HepG2 (cell line): ENCODE results near the gene PCDH10.

ENCODE experiments used
- BCL3 ChIP-seq: sonication (generic); formaldehyde crosslinking; IDR thresholded peaks from 2 replicates; pipeline ENCODE4 v1.5.1; 2020; ENCODE audit warnings: mild to moderate bottlenecking, missing genetic modification reagents, moderate library complexity
- CEBPB ChIP-seq: IDR thresholded peaks from 2 replicates; pipeline ENCODE4 v1.6.1; 2011; ENCODE audit warnings: low read depth, low read length, improper control_type of control experiment, borderline replicate concordance
- DNMT1 ChIP-seq: sonication (generic); formaldehyde crosslinking; IDR thresholded peaks from 2 replicates; pipeline ENCODE4 v1.5.1; 2020; ENCODE audit warnings: mild to moderate bottlenecking, missing genetic modification reagents
- JUNB ChIP-seq: sonication (generic); formaldehyde crosslinking; IDR thresholded peaks from 2 replicates; pipeline ENCODE4 v1.8.0; 2022; ENCODE audit warnings: missing genetic modification reagents, mild to moderate bottlenecking, borderline replicate concordance
- SP1 ChIP-seq, 2 experiments: fragments of 450-650 bp in 1 of 2; sonication (generic) in 1 of 2; formaldehyde crosslinking in 1 of 2; IDR thresholded peaks; 2 replicates each; pipeline versions ENCODE4 v1.4.0 to v1.6.1; 2016 to 2020; ENCODE audit warnings: missing genetic modification reagents in 1 of 2
- ZFP1 ChIP-seq: IDR thresholded peaks from 2 replicates; pipeline ENCODE4 v1.6.1; 2016
- ZNF136 ChIP-seq: sonication (generic); formaldehyde crosslinking; IDR thresholded peaks from 2 replicates; pipeline ENCODE4 v1.8.1; 2022; ENCODE audit warnings: low read depth, mild to moderate bottlenecking, moderate library complexity, missing genetic modification reagents
- ZNF260 ChIP-seq: sonication (generic); formaldehyde crosslinking; IDR thresholded peaks from 2 replicates; pipeline ENCODE4 v1.4.0; 2020; ENCODE audit warnings: missing genetic modification reagents, low read depth, mild to moderate bottlenecking, borderline replicate concordance
- ZNF543 ChIP-seq: sonication (generic); formaldehyde crosslinking; IDR thresholded peaks from 2 replicates; pipeline ENCODE4 v1.4.0; 2020; ENCODE audit warnings: mild to moderate bottlenecking, missing genetic modification reagents
- TF ChIP-seq, protein P1 (sequence below): sonication (generic); formaldehyde crosslinking; IDR thresholded peaks from 2 replicates; pipeline ENCODE4 v1.5.0; 2020; ENCODE audit warnings: mild to moderate bottlenecking, missing genetic modification reagents, moderate library complexity
- TF ChIP-seq, protein P2 (sequence below): sonication (generic); formaldehyde crosslinking; IDR thresholded peaks from 2 replicates; pipeline ENCODE4 v1.8.0; 2022; ENCODE audit warnings: missing genetic modification reagents, mild to moderate bottlenecking, moderate library complexity, borderline replicate concordance
- TF ChIP-seq, protein P3 (sequence below): fragments of 450-650 bp; IDR thresholded peaks from 2 replicates; pipeline ENCODE4 v1.6.1; 2017; ENCODE audit warnings: mild to moderate bottlenecking
- TF ChIP-seq, protein P4 (sequence below), 2 experiments: IDR thresholded peaks; 2 replicates each; pipeline ENCODE4 v1.6.1; 2011 to 2012; ENCODE audit warnings: low read length in 2 of 2, borderline replicate concordance in 1 of 2, low read depth in 1 of 2, mild to moderate bottlenecking in 1 of 2, moderate library complexity in 1 of 2

- no peak for TF ChIP-seq ZNF136 (CRISPR knock-in tag)
- TF ChIP-seq ZFP1 (CRISPR knock-in tag): no peak
- TF ChIP-seq, protein P1, sequence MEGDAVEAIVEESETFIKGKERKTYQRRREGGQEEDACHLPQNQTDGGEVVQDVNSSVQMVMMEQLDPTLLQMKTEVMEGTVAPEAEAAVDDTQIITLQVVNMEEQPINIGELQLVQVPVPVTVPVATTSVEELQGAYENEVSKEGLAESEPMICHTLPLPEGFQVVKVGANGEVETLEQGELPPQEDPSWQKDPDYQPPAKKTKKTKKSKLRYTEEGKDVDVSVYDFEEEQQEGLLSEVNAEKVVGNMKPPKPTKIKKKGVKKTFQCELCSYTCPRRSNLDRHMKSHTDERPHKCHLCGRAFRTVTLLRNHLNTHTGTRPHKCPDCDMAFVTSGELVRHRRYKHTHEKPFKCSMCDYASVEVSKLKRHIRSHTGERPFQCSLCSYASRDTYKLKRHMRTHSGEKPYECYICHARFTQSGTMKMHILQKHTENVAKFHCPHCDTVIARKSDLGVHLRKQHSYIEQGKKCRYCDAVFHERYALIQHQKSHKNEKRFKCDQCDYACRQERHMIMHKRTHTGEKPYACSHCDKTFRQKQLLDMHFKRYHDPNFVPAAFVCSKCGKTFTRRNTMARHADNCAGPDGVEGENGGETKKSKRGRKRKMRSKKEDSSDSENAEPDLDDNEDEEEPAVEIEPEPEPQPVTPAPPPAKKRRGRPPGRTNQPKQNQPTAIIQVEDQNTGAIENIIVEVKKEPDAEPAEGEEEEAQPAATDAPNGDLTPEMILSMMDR (CRISPR knock-in tag): no peak
- TF ChIP-seq ZNF260 (CRISPR knock-in tag): no peak
- no peak for TF ChIP-seq JUNB (CRISPR knock-in tag)
- TF ChIP-seq SP1 (IDR thresholded peaks at IDR 0.05): no peak
- no peak for TF ChIP-seq SP1 (CRISPR knock-in tag; IDR thresholded peaks at IDR 0.05)
- TF ChIP-seq, protein P2, sequence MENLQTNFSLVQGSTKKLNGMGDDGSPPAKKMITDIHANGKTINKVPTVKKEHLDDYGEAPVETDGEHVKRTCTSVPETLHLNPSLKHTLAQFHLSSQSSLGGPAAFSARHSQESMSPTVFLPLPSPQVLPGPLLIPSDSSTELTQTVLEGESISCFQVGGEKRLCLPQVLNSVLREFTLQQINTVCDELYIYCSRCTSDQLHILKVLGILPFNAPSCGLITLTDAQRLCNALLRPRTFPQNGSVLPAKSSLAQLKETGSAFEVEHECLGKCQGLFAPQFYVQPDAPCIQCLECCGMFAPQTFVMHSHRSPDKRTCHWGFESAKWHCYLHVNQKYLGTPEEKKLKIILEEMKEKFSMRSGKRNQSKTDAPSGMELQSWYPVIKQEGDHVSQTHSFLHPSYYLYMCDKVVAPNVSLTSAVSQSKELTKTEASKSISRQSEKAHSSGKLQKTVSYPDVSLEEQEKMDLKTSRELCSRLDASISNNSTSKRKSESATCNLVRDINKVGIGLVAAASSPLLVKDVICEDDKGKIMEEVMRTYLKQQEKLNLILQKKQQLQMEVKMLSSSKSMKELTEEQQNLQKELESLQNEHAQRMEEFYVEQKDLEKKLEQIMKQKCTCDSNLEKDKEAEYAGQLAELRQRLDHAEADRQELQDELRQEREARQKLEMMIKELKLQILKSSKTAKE (CRISPR knock-in tag): no peak
- TF ChIP-seq BCL3: no peak
- TF ChIP-seq, protein P3, sequence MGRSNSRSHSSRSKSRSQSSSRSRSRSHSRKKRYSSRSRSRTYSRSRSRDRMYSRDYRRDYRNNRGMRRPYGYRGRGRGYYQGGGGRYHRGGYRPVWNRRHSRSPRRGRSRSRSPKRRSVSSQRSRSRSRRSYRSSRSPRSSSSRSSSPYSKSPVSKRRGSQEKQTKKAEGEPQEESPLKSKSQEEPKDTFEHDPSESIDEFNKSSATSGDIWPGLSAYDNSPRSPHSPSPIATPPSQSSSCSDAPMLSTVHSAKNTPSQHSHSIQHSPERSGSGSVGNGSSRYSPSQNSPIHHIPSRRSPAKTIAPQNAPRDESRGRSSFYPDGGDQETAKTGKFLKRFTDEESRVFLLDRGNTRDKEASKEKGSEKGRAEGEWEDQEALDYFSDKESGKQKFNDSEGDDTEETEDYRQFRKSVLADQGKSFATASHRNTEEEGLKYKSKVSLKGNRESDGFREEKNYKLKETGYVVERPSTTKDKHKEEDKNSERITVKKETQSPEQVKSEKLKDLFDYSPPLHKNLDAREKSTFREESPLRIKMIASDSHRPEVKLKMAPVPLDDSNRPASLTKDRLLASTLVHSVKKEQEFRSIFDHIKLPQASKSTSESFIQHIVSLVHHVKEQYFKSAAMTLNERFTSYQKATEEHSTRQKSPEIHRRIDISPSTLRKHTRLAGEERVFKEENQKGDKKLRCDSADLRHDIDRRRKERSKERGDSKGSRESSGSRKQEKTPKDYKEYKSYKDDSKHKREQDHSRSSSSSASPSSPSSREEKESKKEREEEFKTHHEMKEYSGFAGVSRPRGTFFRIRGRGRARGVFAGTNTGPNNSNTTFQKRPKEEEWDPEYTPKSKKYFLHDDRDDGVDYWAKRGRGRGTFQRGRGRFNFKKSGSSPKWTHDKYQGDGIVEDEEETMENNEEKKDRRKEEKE: no peak
- no peak for TF ChIP-seq ZNF543
- TF ChIP-seq CEBPB: no peak
- TF ChIP-seq, protein P4, sequence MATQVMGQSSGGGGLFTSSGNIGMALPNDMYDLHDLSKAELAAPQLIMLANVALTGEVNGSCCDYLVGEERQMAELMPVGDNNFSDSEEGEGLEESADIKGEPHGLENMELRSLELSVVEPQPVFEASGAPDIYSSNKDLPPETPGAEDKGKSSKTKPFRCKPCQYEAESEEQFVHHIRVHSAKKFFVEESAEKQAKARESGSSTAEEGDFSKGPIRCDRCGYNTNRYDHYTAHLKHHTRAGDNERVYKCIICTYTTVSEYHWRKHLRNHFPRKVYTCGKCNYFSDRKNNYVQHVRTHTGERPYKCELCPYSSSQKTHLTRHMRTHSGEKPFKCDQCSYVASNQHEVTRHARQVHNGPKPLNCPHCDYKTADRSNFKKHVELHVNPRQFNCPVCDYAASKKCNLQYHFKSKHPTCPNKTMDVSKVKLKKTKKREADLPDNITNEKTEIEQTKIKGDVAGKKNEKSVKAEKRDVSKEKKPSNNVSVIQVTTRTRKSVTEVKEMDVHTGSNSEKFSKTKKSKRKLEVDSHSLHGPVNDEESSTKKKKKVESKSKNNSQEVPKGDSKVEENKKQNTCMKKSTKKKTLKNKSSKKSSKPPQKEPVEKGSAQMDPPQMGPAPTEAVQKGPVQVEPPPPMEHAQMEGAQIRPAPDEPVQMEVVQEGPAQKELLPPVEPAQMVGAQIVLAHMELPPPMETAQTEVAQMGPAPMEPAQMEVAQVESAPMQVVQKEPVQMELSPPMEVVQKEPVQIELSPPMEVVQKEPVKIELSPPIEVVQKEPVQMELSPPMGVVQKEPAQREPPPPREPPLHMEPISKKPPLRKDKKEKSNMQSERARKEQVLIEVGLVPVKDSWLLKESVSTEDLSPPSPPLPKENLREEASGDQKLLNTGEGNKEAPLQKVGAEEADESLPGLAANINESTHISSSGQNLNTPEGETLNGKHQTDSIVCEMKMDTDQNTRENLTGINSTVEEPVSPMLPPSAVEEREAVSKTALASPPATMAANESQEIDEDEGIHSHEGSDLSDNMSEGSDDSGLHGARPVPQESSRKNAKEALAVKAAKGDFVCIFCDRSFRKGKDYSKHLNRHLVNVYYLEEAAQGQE (IDR thresholded peaks at IDR 0.05; ENCODE audit: borderline replicate concordance in 1 of 2, low read depth in 1 of 2, low read length in 2 of 2): no peak
- TF ChIP-seq DNMT1: no peak
Measured at GRCh38 chr4:133145241-133145640, 3.9 kb upstream of the PCDH10 start.
